ENCODE measurements around the gene CCDC54.
"Not testable (repeated sequence)": the region's sequence is repeated elsewhere in the genome, so short reads cannot be mapped to it uniquely, and the experiment has no call there.

Gene CCDC54

DNA sequence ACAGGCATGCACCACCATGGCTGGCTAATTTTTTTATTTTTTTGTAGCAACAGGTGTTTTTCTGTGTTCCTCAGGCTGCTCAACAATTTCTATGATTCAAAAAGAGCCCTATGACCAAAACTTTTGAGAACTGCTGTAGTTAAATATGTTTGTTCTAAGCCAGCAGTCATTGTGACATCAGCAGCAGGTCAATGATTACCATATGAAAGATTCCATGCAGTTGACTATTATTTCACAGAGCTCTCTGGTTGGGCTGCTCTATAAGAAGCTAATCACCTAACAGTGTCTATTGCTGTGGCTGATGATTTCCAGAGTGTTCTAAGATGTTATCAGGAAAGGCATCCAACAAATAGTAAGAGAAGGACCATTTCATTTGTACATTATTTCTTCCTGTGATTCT lies at the start of gene CCDC54:
TSS of gene CCDC54 (plus strand) at position 289 of the 400 bp plus-strand sequence. CDS start 149 bp downstream, outside the sequence.
- no peak for DNase-seq

DNA sequence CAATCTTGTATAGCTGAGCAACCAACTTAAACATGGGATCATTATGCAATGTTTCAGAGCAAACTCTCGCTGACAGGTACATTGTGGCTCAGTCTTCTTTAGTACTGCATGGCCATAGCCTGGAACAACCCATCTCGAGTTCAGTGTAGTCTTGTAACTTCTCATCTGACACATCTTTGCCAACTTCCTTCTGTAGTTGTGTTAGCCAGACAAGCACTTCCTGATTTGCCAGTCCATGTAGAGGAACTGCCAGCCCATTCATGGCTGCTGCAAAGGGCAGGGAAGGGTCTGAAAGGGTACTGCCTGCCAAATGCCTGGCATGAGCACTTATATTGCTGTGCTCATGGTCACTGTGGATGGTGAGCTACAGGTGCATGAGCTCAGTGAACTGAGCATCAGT lies 49.2 kb upstream of the CCDC54 start:
- DNase-seq = no peak

DNA sequence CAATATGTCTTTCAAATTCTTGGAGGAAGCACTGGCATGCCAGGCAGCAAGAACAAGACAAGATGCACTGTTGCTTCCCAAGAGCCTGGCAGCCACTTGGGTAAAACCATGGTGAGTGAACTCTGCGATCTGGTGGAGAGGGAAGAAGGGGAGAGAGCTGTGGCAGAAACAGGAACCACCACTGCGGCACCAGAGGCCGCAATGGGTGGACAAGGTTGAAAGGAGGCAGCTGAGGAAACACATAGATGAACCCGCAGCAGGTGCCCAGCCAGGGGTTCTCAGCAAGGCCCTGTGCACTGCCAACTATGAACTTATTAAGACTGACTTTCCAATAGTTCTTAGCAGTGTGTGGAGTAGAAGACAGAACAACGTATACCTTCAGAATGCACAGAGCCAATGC lies 48.2 kb upstream of the CCDC54 start:
- DNase-seq = no peak

DNA sequence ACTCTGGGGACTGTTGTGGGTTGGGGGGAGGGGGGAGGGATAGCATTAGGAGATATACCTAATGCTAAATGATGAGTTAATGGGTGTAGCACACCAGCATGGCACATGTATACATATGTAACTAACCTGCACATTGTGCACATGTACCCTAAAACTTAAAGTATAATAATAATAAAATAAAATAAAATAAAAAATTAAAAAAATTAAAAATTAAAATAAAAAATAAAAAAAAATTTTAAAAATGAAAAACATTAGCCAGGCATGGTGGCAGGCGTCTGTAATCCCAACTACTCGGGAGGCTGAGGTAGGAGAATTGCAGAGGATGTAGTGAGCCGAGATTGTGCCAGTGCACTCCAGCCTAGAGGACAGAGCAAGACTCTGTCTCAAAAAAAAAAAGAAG lies 37.5 kb upstream of the CCDC54 start:
- not testable (repeated sequence) for DNase-seq

DNA sequence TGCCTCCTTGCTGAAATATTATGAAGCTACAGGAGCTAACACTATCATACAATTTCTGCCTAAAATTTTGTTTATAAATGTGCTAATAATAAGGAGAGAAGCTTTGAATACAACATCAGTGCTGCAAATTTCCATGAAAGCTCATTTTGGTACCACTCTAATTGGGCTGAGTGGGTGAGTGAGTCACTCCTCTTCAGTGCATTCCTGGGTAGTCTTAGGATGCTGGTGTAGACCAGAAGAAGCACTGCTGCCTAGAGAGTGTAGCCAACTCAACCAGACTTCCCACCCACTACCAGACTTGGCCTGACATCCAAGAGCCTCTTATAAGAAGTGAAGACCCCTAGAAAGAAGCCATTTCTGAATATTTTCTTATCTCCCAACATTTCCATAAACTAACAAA lies 32.5 kb upstream of the CCDC54 start:
- DNase-seq = no peak

DNA sequence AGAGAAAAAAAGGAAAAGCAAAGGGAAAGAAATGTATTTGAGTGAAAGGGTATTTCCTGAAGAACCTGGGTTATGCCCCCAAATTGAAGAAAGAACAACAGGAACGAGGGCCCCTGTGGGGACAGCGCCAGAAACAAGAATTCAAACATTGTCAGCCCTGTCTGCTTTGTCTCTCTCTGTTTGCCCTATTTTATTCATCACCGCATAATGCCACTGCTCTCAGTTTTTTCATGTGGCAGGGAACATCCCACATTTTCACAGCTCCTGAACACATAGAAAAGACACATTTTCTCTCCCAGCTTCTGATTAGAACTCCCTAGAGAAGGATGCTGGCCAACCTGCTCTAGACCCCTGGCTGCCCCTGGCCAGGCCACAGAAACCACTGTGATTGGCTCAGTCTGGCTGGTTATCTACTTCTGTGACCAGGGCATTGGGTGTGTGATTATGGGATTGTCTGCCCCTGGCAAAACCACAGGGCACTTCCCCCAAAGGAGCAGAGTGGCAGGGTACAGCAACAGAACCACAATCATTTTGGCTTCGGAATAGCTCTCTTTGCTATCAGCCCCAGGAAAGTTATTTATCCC lies 31.3 kb upstream of the CCDC54 start:
- no peak for DNase-seq

DNA sequence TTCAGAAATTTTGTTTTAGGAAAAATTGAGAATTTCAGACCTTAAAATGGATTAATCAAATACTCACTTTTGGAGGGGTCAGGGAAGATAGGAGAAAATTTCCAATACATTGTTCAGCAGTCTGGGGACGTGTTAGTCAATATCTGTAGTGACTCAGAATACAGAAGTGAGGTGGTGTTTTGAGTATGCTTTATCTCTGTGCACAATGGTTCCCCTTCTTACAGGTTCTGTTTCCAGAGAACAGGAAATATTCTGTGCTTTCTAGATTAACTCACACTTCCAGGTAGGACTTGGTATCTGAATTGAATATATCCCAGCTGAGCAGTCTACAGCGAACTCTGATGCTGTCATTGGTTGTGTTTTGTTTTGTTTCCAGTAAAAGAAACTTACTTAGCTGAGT lies 30.7 kb upstream of the CCDC54 start:
- no peak for DNase-seq

DNA sequence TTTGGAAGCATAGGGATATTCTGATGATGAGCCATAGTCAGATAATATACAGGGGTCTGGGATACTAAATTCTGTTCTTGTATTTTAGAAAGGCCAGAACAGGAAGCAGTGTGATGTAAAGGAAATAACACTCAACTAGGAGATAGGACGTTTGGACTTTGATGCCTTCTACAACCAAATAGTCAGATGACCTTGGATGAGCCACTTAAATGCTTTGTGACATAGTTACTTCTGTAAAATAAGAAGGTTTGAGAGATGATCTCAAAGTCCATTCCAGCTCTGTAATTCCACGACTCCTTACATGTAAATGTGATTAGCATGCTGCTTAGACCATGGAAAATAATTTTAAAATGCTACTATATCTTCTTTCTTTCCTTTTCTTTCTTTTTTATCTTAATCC lies 29.5 kb upstream of the CCDC54 start:
- DNase-seq = no peak

DNA sequence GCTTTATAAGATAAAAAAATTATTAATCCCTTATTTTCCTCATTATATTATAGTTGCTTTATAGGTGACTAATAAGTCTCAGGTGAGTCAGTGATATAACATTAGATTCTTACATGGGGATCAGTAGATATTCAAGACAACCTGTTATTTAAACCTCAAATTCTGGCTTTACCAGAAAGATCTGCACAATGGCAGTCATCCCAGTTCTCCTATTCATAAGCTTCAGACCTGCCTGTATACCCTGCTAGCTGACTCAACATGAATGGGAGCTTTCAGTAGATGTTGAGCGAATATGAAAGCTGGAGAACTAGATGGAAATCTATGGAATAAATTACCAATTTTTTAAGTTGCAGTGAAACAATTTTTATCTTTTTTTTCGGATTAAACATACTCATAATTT lies 20.5 kb upstream of the CCDC54 start:
- DNase-seq = no peak

DNA sequence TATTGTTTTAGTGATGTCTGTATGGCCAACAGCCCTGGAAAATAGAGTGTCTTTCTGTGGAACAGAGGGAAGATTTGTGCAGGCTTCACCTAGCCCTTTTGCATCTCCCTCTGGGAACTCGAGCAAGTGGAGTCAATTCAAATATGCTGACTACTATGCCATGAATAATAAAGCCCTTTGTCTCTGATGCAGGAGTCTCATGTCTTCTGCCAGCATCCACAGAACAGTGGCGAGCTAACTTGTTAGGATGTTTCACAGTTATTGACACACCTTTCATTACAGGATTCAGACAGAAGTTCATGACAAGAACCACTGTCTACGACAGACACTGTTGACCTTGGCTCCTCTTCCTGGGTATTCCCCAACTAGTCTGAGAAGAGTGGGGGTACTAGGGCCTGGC lies 15.6 kb upstream of the CCDC54 start:
- no peak for DNase-seq

DNA sequence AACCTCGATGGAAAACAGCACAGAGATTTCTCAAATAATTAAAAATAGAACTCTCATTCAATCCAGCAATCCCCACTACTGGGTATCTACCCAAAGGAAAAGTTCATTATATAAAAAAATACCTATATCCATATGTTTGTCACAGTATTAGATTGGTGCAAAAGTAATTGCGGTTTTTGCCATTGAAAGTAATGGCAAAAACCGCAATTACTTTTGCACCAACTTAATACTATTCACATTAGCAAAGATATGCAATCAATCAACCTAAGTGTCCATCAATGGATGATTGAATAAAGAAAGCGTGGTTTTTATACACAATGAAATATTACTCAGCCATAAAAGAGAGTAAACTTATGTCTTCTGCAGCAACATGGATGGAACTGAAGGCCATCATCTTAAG lies 12.2 kb upstream of the CCDC54 start:
- no peak for DNase-seq

DNA sequence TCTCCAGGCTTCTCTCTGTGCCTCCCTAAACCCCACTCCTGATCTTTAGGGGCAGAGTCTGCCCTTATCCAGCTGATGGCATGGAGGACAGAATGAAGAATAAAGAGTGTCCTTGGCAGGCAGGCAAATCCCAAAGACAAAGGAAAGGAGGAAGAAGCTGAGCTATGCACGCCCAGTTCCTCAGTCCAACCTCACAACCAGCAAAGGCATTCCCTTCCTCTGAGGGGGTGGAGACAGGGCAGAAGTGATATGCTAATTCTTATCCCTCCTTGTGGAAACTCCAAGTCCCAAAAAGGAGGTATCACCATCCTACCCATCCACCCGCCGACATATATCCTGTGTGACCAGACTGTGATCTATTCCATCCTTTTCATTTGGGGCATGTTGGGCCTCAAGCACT lies 10.5 kb upstream of the CCDC54 start:
- DNase-seq = no peak

DNA sequence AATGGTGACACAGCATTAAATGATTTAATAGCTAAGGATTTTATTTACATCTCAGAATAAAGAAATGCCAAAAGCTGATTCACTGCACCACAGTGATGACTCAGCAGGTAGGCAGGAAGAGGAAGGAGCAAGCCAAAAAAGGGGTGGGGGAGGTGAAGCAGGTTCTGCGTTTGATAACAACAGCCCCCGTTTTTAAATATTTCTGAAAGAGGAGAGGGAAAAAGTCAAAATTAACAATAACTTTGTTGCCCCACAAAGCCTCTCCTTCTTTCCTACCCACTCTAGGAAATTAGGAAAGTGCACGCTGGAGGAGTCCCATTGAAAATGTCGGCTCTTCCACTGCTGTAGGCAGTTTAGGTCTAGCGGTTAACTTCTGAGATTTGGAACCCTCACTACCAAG lies 9.9 kb upstream of the CCDC54 start:
- no peak for DNase-seq

DNA sequence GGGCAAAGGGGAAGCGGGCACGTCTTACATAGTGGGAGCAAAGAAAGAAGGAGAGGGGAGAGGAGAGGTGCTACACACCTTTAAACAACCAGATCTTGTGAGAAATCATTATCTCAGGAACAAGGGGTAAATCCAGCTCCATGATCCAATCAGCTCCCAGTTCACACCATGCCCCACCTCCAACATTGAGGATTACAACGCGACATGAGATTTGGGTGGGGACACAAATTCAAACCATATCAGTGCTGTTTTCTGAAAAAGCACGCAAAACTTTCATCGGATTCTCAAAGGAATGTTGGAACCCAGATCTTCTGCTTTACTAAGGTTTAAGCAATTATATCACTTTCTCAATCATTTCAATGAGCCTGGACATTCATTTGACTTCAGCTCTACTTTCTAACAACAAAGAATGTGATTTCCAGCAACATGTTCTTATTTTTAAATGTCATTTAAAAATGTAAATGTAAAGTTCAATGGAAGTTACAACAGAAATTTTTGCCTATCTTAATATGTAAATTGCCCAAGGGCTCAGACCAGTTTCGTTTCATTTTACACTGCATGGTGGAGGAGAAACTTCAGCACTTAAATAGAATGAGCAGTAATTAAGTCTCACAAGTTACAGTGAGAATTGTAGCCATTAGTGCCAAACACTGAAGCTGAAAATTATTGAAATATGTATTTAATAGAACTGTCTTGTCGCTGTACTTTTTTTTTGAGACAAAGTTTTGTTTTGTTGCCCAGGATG lies 8.4 kb upstream of the CCDC54 start:
- DNase-seq = no peak

DNA sequence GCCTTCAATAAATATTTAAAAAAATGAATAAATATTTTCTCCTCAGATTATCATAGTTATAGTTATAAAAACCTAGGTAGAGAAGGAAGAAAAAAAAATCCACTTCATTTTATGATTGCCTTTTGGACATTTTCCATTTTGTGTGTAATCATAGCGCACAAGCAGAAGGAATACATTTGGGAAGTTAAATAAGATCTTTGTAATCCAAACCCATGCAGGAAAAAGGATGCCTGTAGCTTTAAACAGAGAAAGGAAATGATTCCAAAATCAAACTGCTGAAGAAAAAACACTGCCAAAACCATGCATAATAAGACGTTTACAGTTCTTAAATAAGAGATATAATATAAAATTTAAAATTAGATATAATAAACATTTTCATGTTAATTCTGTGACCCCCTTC lies 7.4 kb upstream of the CCDC54 start:
- DNase-seq = no peak

DNA sequence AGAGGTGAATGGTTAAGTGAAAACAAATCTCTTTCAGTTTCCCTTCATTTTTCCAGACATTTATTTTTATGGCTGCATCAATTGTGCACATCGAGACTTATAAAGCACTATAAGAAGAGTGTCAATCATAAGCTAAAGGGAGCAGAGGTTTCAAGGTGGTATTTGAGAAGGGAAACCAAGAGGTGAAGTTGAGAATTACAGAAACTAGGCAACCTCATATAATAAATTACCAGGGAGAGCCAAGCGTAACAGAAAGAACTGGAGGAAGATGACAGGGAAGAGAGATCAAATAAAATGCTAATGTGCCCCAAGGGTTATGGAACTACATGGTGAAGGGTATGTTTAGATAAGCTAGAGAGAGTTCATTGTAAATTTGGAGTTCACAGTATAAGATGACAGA lies 6.3 kb upstream of the CCDC54 start:
- DNase-seq = no peak

DNA sequence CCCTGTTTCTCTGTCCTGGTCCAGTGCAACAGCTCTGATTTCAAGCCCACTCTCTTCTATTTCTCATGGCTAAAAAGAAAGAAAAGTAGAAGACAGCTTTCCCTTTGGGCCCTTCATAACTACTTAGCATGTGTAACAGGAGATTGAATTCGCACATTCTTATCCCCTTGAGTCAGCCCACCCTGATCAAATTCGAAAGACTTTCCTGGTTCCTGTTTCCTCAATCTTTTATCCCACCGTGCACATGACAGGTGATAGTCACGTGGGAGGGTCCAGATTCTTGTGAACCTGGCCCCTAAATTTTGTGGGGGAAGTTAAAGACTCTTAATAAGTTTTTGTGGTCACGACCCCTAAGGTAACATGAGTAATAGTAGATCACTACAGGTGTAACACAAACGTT lies 4.7 kb upstream of the CCDC54 start:
- DNase-seq = no peak

DNA sequence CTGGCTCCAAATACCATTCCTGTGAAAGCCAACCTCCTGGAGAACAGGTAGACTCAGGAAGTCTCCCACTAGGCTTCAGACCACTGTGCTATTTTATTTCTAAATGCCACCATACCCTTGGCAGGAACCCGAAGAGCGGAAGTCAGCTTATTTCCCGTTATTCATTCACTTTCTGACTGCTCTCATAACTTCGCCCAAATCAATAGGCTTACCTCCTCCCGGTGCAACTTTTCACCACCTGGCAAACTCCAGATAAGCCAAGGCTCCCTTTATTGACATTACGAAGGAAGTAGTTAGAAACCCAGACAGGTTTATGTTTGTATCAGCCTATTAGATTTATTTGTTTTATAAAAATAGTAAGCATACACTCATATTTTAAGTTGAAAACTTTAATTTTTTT lies 3.3 kb upstream of the CCDC54 start:
- no peak for DNase-seq

DNA sequence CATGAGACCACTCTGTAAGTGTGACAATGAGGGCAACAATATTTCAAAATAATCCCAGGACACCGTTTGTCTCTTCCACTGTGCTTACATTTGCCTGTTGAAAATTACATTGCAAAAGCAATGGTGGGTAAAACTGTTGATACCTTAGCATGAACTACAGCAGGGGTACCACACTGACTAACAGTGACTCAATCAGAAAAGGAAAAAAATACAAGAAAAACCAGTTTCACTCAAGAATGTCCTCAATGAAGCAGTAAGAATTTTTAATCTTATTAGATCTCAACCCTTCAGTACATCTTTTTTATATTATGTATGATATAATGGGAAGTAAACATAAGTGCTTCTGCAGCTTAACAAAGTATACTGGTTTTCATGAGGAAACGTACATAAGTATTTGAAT lies 1.6 kb upstream of the CCDC54 start:
- DNase-seq = no peak

DNA sequence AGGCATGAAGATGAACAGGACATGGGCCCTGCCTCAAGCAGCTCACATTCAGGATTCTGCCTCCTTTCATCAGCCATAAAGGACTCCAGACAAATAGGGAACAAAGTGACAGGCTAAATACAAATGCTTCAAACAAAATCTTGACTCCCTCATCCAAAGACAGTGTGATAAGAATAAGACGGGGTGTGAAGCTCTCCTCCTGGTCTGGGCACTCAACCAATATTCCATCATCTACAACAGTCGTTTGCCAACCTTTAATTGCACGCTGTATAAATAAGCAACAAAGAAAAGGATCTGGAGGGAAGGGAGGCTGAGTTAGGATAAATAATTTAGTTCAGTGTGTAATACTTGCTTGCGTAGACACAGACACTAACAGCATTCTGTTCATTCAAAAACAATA lies 5.4 kb downstream of the CCDC54 start:
- no peak for DNase-seq

DNA sequence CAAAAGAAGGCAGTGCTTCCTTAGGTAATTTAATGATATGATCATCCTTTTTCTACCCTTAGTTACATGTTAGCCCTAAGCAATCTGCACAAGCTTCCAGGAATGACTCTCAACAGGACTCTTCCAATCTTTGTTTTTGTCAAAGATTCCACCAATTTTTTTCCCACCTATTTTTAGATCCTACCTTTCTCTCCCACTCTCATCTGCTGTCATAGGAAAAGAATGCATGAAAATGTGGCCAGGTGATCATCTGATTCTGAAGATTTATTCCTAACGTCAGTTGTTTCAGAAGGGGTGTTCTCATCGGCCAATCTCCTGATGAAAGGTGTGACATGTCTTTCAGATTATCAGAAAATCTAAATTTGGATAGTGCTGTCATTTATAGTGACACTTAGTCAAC lies 7.2 kb downstream of the CCDC54 start:
- no peak for DNase-seq

DNA sequence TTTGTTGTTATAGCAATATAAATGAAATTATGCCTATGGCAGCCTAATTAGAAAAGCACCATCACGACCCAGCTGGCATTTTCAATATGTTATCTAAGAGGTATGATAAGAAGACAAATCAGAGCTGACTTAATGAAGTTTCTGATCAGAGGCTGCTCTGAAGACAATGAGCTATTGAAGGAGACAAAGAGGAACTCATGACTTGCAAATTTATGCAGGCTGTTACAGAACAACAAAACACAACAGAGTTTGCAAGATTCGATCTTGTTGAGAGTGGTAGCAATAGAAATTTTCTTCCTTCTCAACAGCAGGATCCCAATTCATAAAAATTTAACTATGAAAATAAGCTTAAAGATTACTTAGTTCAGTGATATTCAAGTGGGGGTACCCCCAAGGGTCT lies 7.7 kb downstream of the CCDC54 start:
- DNase-seq = no peak

DNA sequence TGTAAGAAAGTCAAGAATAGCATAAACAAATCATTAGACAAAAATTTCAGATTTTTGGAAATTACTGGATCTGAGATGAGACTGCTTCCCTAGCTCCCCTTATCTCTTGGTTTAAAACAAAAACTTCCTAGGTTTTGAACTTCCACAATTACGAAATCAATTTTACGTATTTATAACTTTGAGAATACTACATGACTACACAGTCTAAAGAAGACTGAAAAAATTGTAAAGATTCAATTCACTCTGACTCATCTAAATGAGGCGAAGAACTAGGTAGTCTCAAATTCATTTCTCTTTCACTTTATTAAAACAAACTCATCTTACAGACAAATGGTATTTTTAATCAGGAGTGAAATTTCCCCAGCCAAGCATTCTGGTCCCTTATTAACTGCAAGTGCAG lies 10.3 kb downstream of the CCDC54 start:
- no peak for DNase-seq

DNA sequence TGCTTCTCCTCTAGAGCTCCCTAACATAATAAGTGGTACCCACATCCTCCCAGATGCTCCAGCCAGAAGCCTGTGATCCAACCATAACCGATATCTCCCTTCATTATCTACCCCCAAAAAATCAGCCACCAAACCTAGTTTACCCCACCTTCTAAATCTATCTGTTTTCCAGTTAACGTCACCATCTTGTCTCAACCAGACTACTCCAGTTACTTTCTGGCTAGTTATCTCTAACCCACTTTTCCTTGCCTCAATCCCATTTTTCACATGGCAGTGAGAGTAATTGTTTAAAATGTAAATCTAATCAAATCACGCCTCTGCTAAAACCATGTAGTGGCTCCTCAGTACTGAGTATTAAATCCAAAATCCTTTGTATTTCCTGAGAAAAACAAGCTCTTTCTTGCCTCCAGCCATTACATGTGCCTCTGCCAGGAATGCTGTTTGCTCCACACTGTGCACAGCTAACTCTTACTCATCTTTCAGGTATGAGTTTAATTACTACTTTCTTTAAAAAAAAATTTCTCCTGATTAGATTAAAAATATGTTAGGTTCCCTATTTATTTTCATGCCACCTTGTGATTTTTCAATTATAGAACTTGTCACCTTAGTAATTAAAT lies 15.4 kb downstream of the CCDC54 start:
- DNase-seq = no peak

DNA sequence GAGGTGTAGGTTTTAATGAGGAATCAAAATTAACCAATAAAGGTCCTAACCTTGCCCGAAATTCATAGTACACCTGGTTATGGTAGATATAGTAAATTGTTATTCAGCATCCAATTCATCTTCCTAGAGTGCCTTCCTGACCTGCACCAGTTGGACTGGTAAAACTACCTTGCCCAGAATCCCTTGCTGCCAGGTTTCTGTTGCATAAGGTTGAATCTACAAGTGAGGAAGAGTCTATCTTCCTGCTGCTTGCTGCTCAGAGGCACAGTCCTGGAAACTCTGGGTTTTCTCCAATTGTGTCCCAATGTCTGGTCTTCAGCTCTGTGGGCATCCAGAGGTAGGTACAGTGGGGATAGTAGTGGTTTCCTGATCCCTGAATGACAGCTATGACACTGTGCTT lies 17.3 kb downstream of the CCDC54 start:
- DNase-seq = no peak

Measured in activated naive CD4-positive, alpha-beta T cell treated with anti-CD3 and anti-CD28 coated beads, Interleukin-2, amount 50 U/mL, for 16 hours (primary cell).